OCI-LY3 (cell line): ENCODE measurements around the gene INVS.
"Not testable (repeated sequence)": the region's sequence is repeated elsewhere in the genome, so short reads cannot be mapped to it uniquely, and the experiment has no call there.

Experiments
- H2AFZ ChIP-seq: fragments of 200-600, 300-600 bp; shearing (Covaris generic); 2 replicates; pipeline ENCODE4 v1.6.0; 2014; ENCODE audit warnings: antibody characterized with exemption, low read depth, low read length
- H3K27ac ChIP-seq: fragments of 200-600, 300-600 bp; sonication (generic); 2 replicates; pipeline ENCODE4 v1.5.1; 2014; ENCODE audit warnings: mild to moderate bottlenecking, low read length, moderate library complexity, mixed read lengths
- H3K27me3 ChIP-seq: fragments of 200-600, 300-600 bp; sonication (generic); 2 replicates; pipeline ENCODE4 v1.6.1; 2014; ENCODE audit warnings: low read depth, low read length, mixed read lengths
- H3K36me3 ChIP-seq: fragments of 200-600, 300-600 bp; sonication (generic); replicated peaks from 2 replicates; pipeline ENCODE3; 2014; ENCODE audit warnings: low read depth, low read length, mixed read lengths
- H3K4me1 ChIP-seq: fragments of 300-600, 200-600 bp; sonication (generic); 2 replicates; pipeline ENCODE4 v1.6.1; 2014; ENCODE audit warnings: low read length, mixed read lengths
- H3K4me2 ChIP-seq: fragments of 200-600, 300-600 bp; sonication (generic); 2 replicates; pipeline ENCODE4 v1.6.1; 2014; ENCODE audit warnings: low read length, mixed read lengths
- H3K4me3 ChIP-seq: fragments of 300-600, 200-600 bp; sonication (generic); 2 replicates; pipeline ENCODE4 v1.5.1; 2014; ENCODE audit warnings: antibody characterized with exemption, mild to moderate bottlenecking, low read length, moderate library complexity
- H3K79me2 ChIP-seq: fragments of 300-600, 200-600 bp; shearing (Covaris generic); 2 replicates; pipeline ENCODE4 v1.6.1; 2014; ENCODE audit warnings: mild to moderate bottlenecking, low read length, mixed read lengths
- H3K9ac ChIP-seq: fragments of 300-600, 200-600 bp; shearing (Covaris generic); 2 replicates; pipeline ENCODE4 v1.6.0; 2014; ENCODE audit warnings: mild to moderate bottlenecking, low read length, moderate library complexity
- H3K9me3 ChIP-seq: fragments of 200-600, 300-600 bp; shearing (Covaris generic); 2 replicates; pipeline ENCODE4 v1.6.1; 2014; ENCODE audit warnings: low read length, mixed read lengths; ENCODE audit not compliant: insufficient read depth
- H4K20me1 ChIP-seq: fragments of 200-600, 300-600 bp; sonication (generic); 2 replicates; pipeline ENCODE4 v1.6.1; 2016; ENCODE audit warnings: low read length, mixed read lengths; ENCODE audit not compliant: insufficient read depth
- CTCF ChIP-seq: fragments of 200-600, 300-600 bp; sonication (generic); IDR thresholded peaks from 2 replicates; pipeline ENCODE4 v1.5.1; 2014; ENCODE audit warnings: antibody characterized with exemption, low read length, low read depth
- EZH2phosphoT487 ChIP-seq: fragments of 200-600 bp; shearing (Covaris generic); IDR thresholded peaks from 2 replicates; pipeline ENCODE4 v1.6.1; 2018; ENCODE audit warnings: antibody characterized with exemption, mixed run types, low read depth

The INVS gene

GRCh38 chr9:100129772-100130171, 30.7 kb downstream of the INVS start:
- Histone ChIP-seq H3K27ac (no peak overlapping the region), H3K9me3 (no peaks in the 10 kb centered on the region), H3K4me3 (no peak overlapping the region), H3K4me1 (no peaks in the 10 kb centered on the region), H4K20me1 (no peaks in the 10 kb centered on the region), H3K79me2 (no peaks in the 10 kb centered on the region), H3K4me2 (no peak overlapping the region), H3K36me3 (peaks cover 9% of the 10 kb centered on the region), H3K9ac (no peak overlapping the region), H2AFZ (no peak overlapping the region), H3K27me3 (no peaks in the 10 kb centered on the region)
- TF ChIP-seq EZH2phosphoT487: no peak
- TF ChIP-seq CTCF: no peak

DNA sequence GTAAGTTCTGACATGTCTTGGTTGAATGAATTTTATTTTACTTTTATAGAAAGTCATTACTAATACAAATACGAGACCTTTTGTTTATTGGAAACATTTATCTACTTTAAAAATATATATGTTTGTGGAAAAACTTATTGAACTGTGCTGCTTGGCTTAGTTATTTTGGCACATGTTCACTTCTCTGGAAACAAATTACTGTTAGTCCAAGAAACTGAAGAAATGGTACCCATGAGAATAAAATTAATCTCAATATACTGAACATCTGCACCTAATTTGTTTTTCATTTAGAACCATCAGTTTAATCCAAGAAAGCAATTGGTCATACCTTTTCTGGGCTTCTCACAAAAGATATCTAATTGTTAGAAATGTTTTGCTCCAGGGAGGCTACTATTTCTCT, 32.2 kb downstream of the INVS start:
- no peaks in the 10 kb centered on the region for H4K20me1 ChIP-seq
- H2AFZ ChIP-seq: no peak overlapping the region
- no peak overlapping the region for H3K27ac ChIP-seq
- peaks cover 7% of the 10 kb centered on the region for H3K36me3 ChIP-seq
- H3K4me1 ChIP-seq: no peaks in the 10 kb centered on the region
- no peaks in the 10 kb centered on the region for H3K79me2 ChIP-seq
- no peak overlapping the region for H3K4me2 ChIP-seq
- no peak overlapping the region for H3K9ac ChIP-seq
- H3K4me3 ChIP-seq: no peak overlapping the region
- TF ChIP-seq CTCF (no peak), EZH2phosphoT487 (no peak)
- no peaks in the 10 kb centered on the region for H3K27me3 ChIP-seq
- no peaks in the 10 kb centered on the region for H3K9me3 ChIP-seq

GRCh38 chr9:100131875-100132430, 32.9 kb downstream of the INVS start:
- Histone ChIP-seq H3K9ac (no peak overlapping the region), H3K9me3 (no peaks in the 10 kb centered on the region), H3K4me1 (no peaks in the 10 kb centered on the region), H4K20me1 (no peaks in the 10 kb centered on the region), H3K27ac (no peak overlapping the region), H3K4me2 (no peak overlapping the region), H3K36me3 (peaks cover 4% of the 10 kb centered on the region), H3K27me3 (no peaks in the 10 kb centered on the region), H3K4me3 (no peak overlapping the region), H2AFZ (no peak overlapping the region), H3K79me2 (no peaks in the 10 kb centered on the region)
- TF ChIP-seq EZH2phosphoT487: no peak
- no peak for TF ChIP-seq CTCF

- no peak overlapping the region for H3K4me2 ChIP-seq
- no peaks in the 10 kb centered on the region for H4K20me1 ChIP-seq
- H3K79me2 ChIP-seq: no peaks in the 10 kb centered on the region
- peaks cover 4% of the 10 kb centered on the region for H3K36me3 ChIP-seq
- TF ChIP-seq CTCF (no peak), EZH2phosphoT487 (no peak)
- no peak overlapping the region for H3K9ac ChIP-seq
- no peak overlapping the region for H3K4me3 ChIP-seq
- no peaks in the 10 kb centered on the region for H3K27me3 ChIP-seq
- no peak overlapping the region for H3K27ac ChIP-seq
- H3K4me1 ChIP-seq: no peaks in the 10 kb centered on the region
- no peaks in the 10 kb centered on the region for H3K9me3 ChIP-seq
- H2AFZ ChIP-seq: no peak overlapping the region
Observed at GRCh38 chr9:100134731-100135130, 35.7 kb downstream of the INVS start.

- not testable (repeated sequence) for H4K20me1 ChIP-seq, H3K4me2 ChIP-seq, H3K36me3 ChIP-seq, H3K4me3 ChIP-seq, H3K27ac ChIP-seq, H3K9me3 ChIP-seq, H3K9ac ChIP-seq, H3K4me1 ChIP-seq, H3K27me3 ChIP-seq, H2AFZ ChIP-seq, H3K79me2 ChIP-seq
Observed at GRCh38 chr9:100136799-100137198, 37.8 kb downstream of the INVS start.

DNA sequence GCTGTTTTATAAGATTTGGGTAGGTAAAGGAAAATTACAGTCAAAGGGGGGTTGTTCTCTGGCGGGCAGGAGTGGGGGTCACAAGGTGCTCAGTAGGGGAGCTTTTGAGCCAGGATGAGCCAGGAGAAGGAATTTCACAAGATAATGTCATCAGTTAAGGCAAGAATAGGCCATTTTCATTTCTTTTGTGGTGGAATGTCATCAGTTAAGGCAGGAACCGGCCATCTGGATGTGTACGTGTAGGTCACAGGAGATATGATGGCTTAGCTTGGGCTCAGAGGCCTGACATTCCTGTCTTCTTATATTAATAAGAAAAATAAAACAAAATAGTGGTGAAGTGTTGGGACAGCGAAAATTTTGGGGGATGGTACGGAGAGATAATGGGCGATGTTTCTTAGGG, 41.3 kb downstream of the INVS start:
- not testable (repeated sequence) for H3K9me3 ChIP-seq, H4K20me1 ChIP-seq, H3K27ac ChIP-seq, H3K27me3 ChIP-seq, H3K4me2 ChIP-seq, H3K4me1 ChIP-seq, H3K36me3 ChIP-seq, H3K4me3 ChIP-seq, H2AFZ ChIP-seq, H3K79me2 ChIP-seq, H3K9ac ChIP-seq

GRCh38 chr9:100141862-100142261, 42.8 kb downstream of the INVS start:
- not testable (repeated sequence) for H3K27ac ChIP-seq, H3K9me3 ChIP-seq, H3K4me2 ChIP-seq, H2AFZ ChIP-seq, H3K36me3 ChIP-seq, H3K79me2 ChIP-seq, H3K27me3 ChIP-seq, H3K4me1 ChIP-seq, H3K4me3 ChIP-seq, H3K9ac ChIP-seq, H4K20me1 ChIP-seq
